ENCODE measurements around the gene MYLK3. TPM values are rescaled to one million over a fixed set of nuclear protein-coding genes. Genes with fewer than 3 reads are reported as not detected.

The MYLK3 gene
- total RNA-seq, 8 experiments from 2014 or later: 0.21 to 5.3 (median 0.52) TPM; not detected in 1

DNA sequence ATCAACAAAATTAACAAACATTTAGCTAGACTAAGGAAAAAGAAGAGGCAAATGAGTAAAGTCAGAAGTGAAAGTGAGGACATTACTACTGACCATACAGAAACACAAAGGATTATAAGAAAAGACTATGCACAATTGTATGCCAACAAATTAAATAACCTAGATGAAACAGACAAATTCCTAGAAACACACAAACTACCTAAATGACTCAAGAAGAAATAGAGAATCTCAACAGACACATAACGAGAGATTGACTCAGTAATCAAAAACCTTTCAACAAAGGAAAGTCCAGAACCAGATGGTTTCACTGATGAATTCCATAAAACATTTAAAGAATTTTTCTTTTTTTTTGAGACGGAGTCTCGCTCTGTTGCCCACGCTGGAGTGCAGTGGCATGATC, 35.7 kb upstream of the MYLK3 start:
- Histone ChIP-seq H3K27ac (no peak overlapping the region), H3K4me3 (no peak overlapping the region), H3K4me1 (replicated peaks in 1 of 2) (no peaks in the 10 kb centered on the region)
- no peak for ATAC-seq (replicated peaks in 6 of 8)
- in situ Hi-C loops (cut with MboI; ENCODE audit: low pct_unique_long_range_greater_than_20kb in 2 of 9, low sequenced_read_pairs in 9 of 9, unreplicated experiment in 9 of 9): loop anchor here in 1 of 9 experiments (25.0 kb wide), 1 partner anchor 96 kb away; the partner anchor contains the start of genes ORC6 and VPS35
- WGBS, 10 experiments: 0 to 100% (median 89%) methylated on average over 1 to 4 of the region's 4 CpGs; no CpG with 5 or more reads in 1 of the 10 experiments

DNA sequence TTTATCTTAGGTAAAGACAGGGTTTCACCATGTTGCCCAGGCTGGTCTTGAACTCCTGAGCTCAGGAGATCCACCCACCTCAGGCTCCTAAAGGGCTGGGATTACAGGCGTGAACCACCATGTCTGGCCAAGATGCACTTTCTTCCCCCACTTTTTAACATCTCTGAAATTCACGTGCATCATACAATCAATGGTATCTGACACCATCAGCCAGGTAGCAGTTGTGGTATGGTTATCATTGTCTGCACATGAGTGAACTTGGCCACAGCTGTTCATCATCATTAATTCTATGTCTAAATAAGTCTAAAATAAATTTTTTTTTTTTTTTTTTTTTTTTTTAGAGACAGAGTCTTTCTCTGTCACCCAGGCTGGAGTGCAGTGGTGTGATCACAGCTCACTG, 34.2 kb upstream of the MYLK3 start:
- Histone ChIP-seq H3K4me1 (replicated peaks in 1 of 2) (no peaks in the 10 kb centered on the region), H3K27ac (no peak overlapping the region), H3K4me3 (no peak overlapping the region)
- no peak for ATAC-seq (replicated peaks in 6 of 8)
- WGBS, 10 experiments: 0 to 100% (median 83%) methylated on average over 1 to 2 of the region's 2 CpGs; no CpG with 5 or more reads in 1 of the 10 experiments
- in situ Hi-C loops (cut with MboI; ENCODE audit: low pct_unique_long_range_greater_than_20kb in 2 of 9, low sequenced_read_pairs in 9 of 9, unreplicated experiment in 9 of 9): loop anchor here in 1 of 9 experiments (25.0 kb wide), 1 partner anchor 95 kb away; the partner anchor contains the start of genes ORC6 and VPS35

DNA sequence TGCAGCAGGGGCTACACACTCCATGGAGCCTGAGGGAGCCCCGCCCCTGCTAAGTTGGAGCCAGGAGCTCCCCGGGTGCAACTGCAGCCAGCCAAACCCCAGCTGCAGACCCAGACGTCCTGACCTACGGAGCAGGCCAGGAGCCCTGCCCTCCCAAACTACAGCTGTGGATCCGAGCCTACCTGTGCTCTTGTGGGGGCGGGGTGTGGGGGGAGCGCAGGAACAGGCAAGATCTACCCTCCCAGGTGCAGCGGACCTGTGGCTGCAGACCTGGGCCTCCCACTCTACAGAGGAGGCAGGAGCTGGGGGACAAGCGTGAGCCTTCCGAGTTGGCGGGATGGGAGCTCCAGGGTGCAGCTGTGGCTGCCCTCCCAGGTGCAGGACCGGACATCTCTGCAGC, 29.7 kb upstream of the MYLK3 start:
- in situ Hi-C loops (cut with MboI; ENCODE audit: low pct_unique_long_range_greater_than_20kb in 2 of 9, low sequenced_read_pairs in 9 of 9, unreplicated experiment in 9 of 9): loop anchor here in 1 of 9 experiments (25.0 kb wide), 1 partner anchor 91 kb away; the partner anchor contains the start of genes ORC6 and VPS35
- Histone ChIP-seq H3K27ac (no peak overlapping the region), H3K4me1 (replicated peaks in 1 of 2) (no peaks in the 10 kb centered on the region), H3K4me3 (no peak overlapping the region)
- 90% methylated on average over 6 of the region's 12 CpGs; no CpG with 5 or more reads in 9 of the 10 experiments for whole genome bisulfite sequencing, 10 experiments
- no peak for ATAC-seq (replicated peaks in 6 of 8)

DNA sequence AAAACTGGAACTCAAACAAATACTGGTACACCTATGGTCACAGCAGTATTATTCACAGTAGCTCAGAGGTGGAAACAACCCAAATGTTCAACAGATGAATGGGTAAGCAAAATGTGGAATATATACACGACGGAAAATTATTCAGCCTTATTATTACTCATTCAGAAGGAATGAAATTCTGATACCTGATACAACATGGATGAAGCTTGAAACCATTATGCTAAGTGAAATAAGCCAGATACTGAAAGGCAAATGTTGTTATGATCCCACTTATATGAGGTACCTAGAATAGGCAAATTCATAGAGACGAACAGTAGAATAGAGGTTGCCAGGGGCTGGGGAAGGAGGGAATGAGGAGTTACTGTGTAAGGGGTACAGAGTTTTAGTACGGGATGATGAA, 27.1 kb upstream of the MYLK3 start:
- Histone ChIP-seq H3K4me3 (no peak overlapping the region), H3K27ac (no peak overlapping the region), H3K4me1 (replicated peaks in 1 of 2) (no peaks in the 10 kb centered on the region)
- peak in 2 of 8 experiments; percentile 28 to 35 for ATAC-seq (replicated peaks in 6 of 8)
- in situ Hi-C loops (cut with MboI; ENCODE audit: low pct_unique_long_range_greater_than_20kb in 2 of 9, low sequenced_read_pairs in 9 of 9, unreplicated experiment in 9 of 9): loop anchor here in 1 of 9 experiments (25.0 kb wide), 1 partner anchor 88 kb away; the partner anchor contains the start of genes ORC6 and VPS35
- 16 to 95% (median 69%) methylated on average over 1 to 4 of the region's 4 CpGs for WGBS, 10 experiments

DNA sequence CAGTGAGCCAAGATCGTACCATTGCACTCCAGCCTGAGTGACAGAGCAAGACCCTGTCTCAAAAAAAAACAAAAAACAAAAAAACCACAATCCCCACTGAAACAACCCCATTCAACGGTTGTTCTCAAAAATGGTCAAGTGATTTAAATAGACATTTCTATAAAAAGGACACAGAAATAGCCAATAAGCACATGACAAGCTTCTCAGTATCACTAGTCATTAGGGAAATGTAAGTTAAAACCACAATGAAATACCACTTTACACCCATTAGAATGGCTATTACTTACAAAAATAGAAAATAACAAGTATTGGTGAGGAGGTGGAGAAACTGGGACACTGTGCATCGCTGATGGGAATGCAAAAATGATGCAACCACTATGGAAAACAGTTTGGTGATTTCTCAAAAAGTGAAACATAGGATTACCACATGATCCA, 26.6 kb upstream of the MYLK3 start:
- no peak overlapping the region for H3K4me3 ChIP-seq
- no peak overlapping the region for H3K27ac ChIP-seq
- in situ Hi-C loops (cut with MboI; ENCODE audit: low pct_unique_long_range_greater_than_20kb in 2 of 9, low sequenced_read_pairs in 9 of 9, unreplicated experiment in 9 of 9): loop anchor here in 1 of 9 experiments (25.0 kb wide), 1 partner anchor 87 kb away; the partner anchor contains the start of genes ORC6 and VPS35
- H3K4me1 ChIP-seq (replicated peaks in 1 of 2): no peaks in the 10 kb centered on the region
- ATAC-seq (replicated peaks in 6 of 8): peak in 1 of 8 experiments; percentile 43
- WGBS, 10 experiments: 9 to 100% (median 72%) methylated on average over 1 to 3 of the region's 3 CpGs; no CpG with 5 or more reads in 1 of the 10 experiments

DNA sequence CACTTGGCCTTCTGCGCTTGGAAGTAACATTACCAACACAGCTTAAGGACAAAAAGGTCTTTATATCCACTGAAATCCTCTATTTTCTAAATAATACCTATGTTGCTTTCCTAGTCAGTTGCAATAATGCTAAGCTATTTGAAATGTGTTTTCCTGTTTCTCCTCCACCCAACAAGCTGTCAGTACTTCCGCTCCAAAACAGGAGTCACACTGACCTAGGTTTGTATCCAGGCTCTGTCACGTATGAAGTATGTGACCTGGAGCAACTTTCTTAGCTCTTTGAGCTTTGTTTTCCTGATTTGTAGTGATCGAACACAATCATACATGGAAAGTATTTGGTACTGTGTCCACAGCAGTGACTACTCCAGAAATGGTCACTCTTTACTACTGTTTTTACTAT, 24.3 kb upstream of the MYLK3 start:
- in situ Hi-C loops (cut with MboI; ENCODE audit: low pct_unique_long_range_greater_than_20kb in 2 of 9, low sequenced_read_pairs in 9 of 9, unreplicated experiment in 9 of 9): no loop called here
- Histone ChIP-seq H3K4me3 (no peak overlapping the region), H3K27ac (no peak overlapping the region), H3K4me1 (replicated peaks in 1 of 2) (no peaks in the 10 kb centered on the region)
- WGBS, 10 experiments: 0 to 100% (median 81%) methylated on average over 1 to 4 of the region's 4 CpGs
- ATAC-seq (replicated peaks in 6 of 8): no peak

DNA sequence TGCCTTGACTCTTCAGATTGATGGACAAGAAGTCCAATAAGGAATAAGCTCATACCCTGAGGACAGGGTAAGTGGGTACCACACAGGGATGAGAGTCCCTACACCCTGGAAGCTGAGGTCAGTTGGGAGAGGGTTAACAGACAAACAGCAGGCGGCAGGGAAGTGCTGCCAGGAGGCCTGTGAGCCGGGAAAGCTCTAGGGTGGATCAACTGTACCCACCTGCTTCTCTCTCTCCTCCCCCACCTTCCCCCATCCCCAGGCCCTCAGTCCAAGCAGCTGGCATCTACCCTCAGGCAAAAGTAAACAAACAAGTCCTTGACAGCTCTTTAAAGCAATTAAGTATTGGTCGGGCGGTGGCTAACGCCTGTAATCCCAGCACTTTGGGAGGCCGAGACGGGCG, 20.7 kb upstream of the MYLK3 start:
- ATAC-seq (replicated peaks in 6 of 8): peak in 1 of 8 experiments; percentile 16
- no peak overlapping the region for H3K4me3 ChIP-seq
- in situ Hi-C loops (cut with MboI; ENCODE audit: low pct_unique_long_range_greater_than_20kb in 2 of 9, low sequenced_read_pairs in 9 of 9, unreplicated experiment in 9 of 9): no loop called here
- no peak overlapping the region for H3K27ac ChIP-seq
- no peaks in the 10 kb centered on the region for H3K4me1 ChIP-seq (replicated peaks in 1 of 2)
- whole genome bisulfite sequencing, 10 experiments: 38 to 100% (median 92%) methylated on average over 1 to 6 of the region's 8 CpGs; no CpG with 5 or more reads in 5 of the 10 experiments

DNA sequence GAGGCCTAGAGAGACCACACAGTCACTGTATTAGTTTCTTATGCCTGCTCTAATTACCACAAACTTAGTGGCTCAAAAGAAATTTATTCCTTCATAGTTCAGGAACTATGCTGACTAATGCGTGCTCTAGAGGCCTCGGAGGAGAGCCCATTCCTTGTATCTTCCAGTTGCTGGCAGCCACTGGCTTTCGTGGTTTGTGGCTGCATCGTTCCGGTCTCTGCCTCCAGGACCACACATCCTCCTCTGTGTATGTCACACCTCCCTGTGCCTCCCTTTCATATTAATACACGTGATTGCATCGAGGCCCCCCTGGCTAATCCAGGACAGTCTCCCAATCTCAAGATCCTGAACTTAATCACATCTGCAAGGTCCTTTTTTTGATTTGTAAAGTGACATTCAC, 16.9 kb upstream of the MYLK3 start:
- WGBS, 10 experiments: 60 to 100% (median 83%) methylated on average over 1 to 7 of the region's 7 CpGs; no CpG with 5 or more reads in 3 of the 10 experiments
- Histone ChIP-seq H3K4me1 (replicated peaks in 1 of 2) (no peaks in the 10 kb centered on the region), H3K4me3 (no peak overlapping the region), H3K27ac (no peak overlapping the region)
- in situ Hi-C loops (cut with MboI; ENCODE audit: low pct_unique_long_range_greater_than_20kb in 2 of 9, low sequenced_read_pairs in 9 of 9, unreplicated experiment in 9 of 9): no loop called here
- no peak for ATAC-seq (replicated peaks in 6 of 8)

DNA sequence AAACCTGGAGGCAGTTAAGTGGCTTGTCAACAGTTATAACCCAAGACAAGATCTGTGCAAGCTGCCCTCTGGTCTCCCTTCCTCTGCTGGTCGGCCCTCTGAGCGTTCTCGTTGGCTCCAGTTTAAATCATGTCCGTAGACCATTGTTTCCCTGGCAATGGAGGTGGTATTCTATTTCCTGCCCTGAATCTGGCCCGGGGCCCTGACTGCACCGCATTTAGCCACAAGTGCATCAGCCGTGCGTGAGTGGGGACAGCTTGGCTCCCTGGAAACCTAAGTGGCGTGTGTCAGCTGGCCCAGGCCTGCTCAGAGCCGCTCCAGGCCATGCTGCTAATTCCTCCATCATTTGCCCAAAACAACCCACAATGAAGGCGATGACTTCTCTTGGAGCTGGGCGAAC, 15.0 kb upstream of the MYLK3 start:
- H3K4me3 ChIP-seq: no peak overlapping the region
- peak in 5 of 8 experiments; percentile 44 to 99 (median 87) for ATAC-seq (replicated peaks in 6 of 8)
- H3K4me1 ChIP-seq (replicated peaks in 1 of 2): no peaks in the 10 kb centered on the region
- WGBS, 10 experiments: 25 to 75% (median 51%) methylated on average over 2 to 11 of the region's 12 CpGs; no CpG with 5 or more reads in 4 of the 10 experiments
- no peak overlapping the region for H3K27ac ChIP-seq
- in situ Hi-C loops (cut with MboI; ENCODE audit: low pct_unique_long_range_greater_than_20kb in 2 of 9, low sequenced_read_pairs in 9 of 9, unreplicated experiment in 9 of 9): no loop called here

DNA sequence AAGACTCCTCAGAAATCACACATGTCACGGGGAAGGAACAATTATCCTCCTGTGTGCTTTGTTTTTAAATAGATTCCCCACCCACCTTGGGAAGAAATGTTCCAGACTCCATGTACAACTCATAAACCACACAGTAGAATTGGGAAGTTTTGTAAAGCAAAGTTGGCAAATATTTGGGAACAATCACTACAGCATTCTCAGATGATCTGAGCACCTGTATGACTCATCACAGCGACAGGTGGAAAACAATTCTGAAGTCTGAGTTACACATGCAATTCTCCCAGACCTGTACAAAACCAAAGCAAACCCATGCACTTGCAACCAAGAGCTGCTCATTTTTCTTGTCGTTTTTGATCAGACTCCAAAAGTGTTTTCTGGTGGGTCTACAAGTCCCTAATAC, 14.4 kb upstream of the MYLK3 start:
- Histone ChIP-seq H3K4me3 (no peak overlapping the region), H3K27ac (no peak overlapping the region), H3K4me1 (replicated peaks in 1 of 2) (no peaks in the 10 kb centered on the region)
- in situ Hi-C loops (cut with MboI; ENCODE audit: low pct_unique_long_range_greater_than_20kb in 2 of 9, low sequenced_read_pairs in 9 of 9, unreplicated experiment in 9 of 9): no loop called here
- 34 to 86% (median 71%) methylated on average over 1 to 3 of the region's 3 CpGs; no CpG with 5 or more reads in 3 of the 10 experiments for WGBS, 10 experiments
- ATAC-seq (replicated peaks in 6 of 8): no peak

DNA sequence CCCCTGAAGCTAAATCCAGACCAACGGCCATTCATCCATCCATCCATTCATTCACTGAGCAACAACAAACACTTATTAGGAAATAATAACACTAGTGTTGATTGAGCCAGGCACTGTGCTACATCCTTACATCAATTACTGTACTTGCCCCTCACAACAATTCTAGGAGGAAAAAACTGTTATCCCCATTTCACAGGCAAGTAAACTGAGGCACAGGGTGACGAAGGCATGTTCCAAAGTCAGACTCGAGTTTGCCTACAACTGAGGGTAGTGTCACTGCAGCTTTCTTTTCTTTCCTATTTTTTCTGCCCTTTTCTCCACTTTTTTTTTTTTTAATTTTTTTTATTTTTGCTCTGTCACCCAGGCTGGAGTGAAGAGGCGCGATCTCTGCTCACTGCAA, 11.2 kb upstream of the MYLK3 start:
- H3K27ac ChIP-seq: no peak overlapping the region
- 55 to 94% (median 83%) methylated on average over 2 to 5 of the region's 5 CpGs; no CpG with 5 or more reads in 1 of the 10 experiments for WGBS, 10 experiments
- no peaks in the 10 kb centered on the region for H3K4me1 ChIP-seq (replicated peaks in 1 of 2)
- in situ Hi-C loops (cut with MboI; ENCODE audit: low pct_unique_long_range_greater_than_20kb in 2 of 9, low sequenced_read_pairs in 9 of 9, unreplicated experiment in 9 of 9): no loop called here
- H3K4me3 ChIP-seq: no peak overlapping the region
- ATAC-seq (replicated peaks in 6 of 8): no peak

DNA sequence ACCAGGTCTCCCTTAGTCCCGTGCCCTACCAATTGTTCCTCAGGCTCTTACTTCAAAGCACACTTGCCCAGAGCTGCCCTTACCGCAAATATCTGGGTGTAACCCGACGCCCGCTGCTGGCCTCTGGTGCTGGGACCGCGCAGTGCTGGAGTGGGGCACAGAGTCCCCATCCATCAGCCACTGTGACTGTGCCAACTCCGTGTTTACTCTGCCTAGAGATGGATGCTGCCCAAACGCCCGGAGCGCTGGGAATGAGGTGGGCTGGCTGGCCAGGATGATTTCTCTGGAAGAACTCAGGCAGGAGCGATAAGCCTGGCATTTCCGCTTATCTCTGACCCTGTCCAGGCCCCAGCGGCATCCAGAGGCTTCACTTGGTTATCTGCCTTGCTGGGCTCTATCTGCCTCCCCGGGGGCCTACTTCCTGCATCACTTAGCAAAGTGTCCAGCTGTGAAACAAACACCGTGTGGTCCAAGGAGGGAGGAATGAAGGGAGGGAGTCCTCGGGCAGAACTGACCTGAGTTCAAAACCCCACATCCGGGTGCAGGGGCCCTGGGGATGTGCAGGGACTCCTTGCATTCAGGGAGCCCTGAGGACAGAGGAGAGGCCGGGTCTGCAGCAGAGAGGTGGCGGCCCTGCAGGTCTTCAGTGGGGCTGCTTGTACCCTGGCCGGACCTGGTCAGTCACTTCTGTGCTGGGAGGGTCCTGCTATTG, 9.4 kb upstream of the MYLK3 start:
- Histone ChIP-seq H3K27ac (no peak overlapping the region), H3K4me3 (no peak overlapping the region), H3K4me1 (replicated peaks in 1 of 2) (no peaks in the 10 kb centered on the region)
- in situ Hi-C loops (cut with MboI; ENCODE audit: low pct_unique_long_range_greater_than_20kb in 2 of 9, low sequenced_read_pairs in 9 of 9, unreplicated experiment in 9 of 9): no loop called here
- WGBS, 10 experiments: 18 to 88% (median 63%) methylated on average over 2 to 13 of the region's 21 CpGs; no CpG with 5 or more reads in 5 of the 10 experiments
- ATAC-seq (replicated peaks in 6 of 8): peak in 4 of 8 experiments; percentile 37 to 85 (median 46)

DNA sequence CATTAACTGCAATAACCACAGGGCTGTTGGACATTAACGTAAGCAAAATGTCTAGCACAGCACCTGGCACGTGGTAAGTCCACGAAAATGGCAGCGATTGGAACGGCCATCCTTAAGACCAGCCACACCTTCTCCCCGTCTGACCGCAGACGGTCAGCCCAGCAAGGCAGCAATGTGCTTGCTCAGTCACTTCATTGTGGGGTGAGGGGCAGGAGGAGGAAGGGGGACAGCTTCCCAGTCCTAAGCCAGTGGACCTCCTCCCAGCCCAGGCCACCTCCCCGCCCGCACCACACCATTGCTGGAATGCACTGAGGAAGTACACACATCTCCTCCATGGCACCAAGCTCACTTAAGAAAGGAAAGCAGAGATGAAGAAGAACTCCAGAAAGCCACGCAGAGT, 8.6 kb upstream of the MYLK3 start:
- no peak for ATAC-seq (replicated peaks in 6 of 8)
- Histone ChIP-seq H3K27ac (no peak overlapping the region), H3K4me1 (replicated peaks in 1 of 2) (no peaks in the 10 kb centered on the region), H3K4me3 (no peak overlapping the region)
- WGBS, 10 experiments: 20 to 100% (median 76%) methylated on average over 1 to 3 of the region's 11 CpGs; no CpG with 5 or more reads in 5 of the 10 experiments
- in situ Hi-C loops (cut with MboI; ENCODE audit: low pct_unique_long_range_greater_than_20kb in 2 of 9, low sequenced_read_pairs in 9 of 9, unreplicated experiment in 9 of 9): no loop called here

All from motor neuron (in vitro differentiated cells).